H1 (cell line): ENCODE measurements around the gene HRH3.

Experiments used
- CEBPB ChIP-seq: IDR thresholded peaks from 2 replicates; pipeline ENCODE4 v1.6.1; 2012; ENCODE audit warnings: low read depth, low read length
- TF ChIP-seq, protein P1 (sequence below), 3 experiments: IDR thresholded peaks; 1 replicate in 2 of 3; 2 replicates in 1 of 3; pipeline versions ENCODE4 v1.5.1 to v1.6.1; 2011; ENCODE audit warnings: low read length in 3 of 3, mild to moderate bottlenecking in 3 of 3, inconsistent platforms in 2 of 3, low read depth in 1 of 3, moderate library complexity in 1 of 3; ENCODE audit not compliant: insufficient read depth in 1 of 3; ENCODE audit errors: control extremely low read depth in 1 of 3

DNA sequence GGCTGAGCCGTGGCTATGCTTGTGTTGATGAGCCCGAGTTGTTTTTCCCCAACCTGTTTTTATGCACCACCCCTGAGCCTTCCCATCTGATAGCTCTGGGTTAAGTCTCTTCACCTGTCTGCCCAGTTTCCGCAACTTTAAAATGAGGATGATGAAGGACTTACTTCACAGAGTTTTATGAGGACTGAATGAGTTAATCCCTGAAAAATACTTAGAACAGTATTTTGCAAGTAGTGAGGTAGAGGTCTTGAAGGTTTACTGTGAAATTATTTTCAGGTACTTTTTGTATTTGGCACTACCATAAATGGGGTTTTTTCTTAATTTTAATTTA lies 34.0 kb downstream of the HRH3 start:
- TF ChIP-seq CEBPB, result no peak
- TF ChIP-seq, protein P1, sequence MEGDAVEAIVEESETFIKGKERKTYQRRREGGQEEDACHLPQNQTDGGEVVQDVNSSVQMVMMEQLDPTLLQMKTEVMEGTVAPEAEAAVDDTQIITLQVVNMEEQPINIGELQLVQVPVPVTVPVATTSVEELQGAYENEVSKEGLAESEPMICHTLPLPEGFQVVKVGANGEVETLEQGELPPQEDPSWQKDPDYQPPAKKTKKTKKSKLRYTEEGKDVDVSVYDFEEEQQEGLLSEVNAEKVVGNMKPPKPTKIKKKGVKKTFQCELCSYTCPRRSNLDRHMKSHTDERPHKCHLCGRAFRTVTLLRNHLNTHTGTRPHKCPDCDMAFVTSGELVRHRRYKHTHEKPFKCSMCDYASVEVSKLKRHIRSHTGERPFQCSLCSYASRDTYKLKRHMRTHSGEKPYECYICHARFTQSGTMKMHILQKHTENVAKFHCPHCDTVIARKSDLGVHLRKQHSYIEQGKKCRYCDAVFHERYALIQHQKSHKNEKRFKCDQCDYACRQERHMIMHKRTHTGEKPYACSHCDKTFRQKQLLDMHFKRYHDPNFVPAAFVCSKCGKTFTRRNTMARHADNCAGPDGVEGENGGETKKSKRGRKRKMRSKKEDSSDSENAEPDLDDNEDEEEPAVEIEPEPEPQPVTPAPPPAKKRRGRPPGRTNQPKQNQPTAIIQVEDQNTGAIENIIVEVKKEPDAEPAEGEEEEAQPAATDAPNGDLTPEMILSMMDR (IDR thresholded peaks at IDR 0.05; ENCODE audit: control extremely low read depth in 1 of 3, insufficient read depth in 1 of 3, low read depth in 1 of 3, low read length in 3 of 3), result no peak
